Adrenal gland (tissue), 5 donors: Measurements from ENCODE around the gene AVPR1B.

Experiments
- CTCF ChIP-seq, 6 experiments: fragments of 450-650 bp in 4 of 6; fragments of 200-600 bp in 2 of 6; sonication (generic) in 1 of 6; IDR thresholded peaks; 1 replicate in 5 of 6; 2 replicates in 1 of 6; pipeline versions ENCODE4 v1.5.1 to v1.8.0; 2016 to 2021; ENCODE audit warnings: antibody characterized with exemption in 6 of 6, mild to moderate bottlenecking in 2 of 6, moderate library complexity in 1 of 6
- POLR2A ChIP-seq, 2 donors: fragments of 450-650 bp; IDR thresholded peaks; one replicate each; pipeline ENCODE4 v1.6.1; 2017; ENCODE audit warnings: antibody characterized with exemption in 2 of 2, mild to moderate bottlenecking in 2 of 2, moderate library complexity in 1 of 2
- donor health status: DM: no; HTN: no; CAD: no.

- TF ChIP-seq CTCF (IDR thresholded peaks at IDR 0.05) = no peak
- TF ChIP-seq POLR2A (IDR thresholded peaks at IDR 0.05) = no peak
Measured at GRCh38 chr1:206079135-206079534, 38.1 kb downstream of the AVPR1B start.
